Skeletal muscle satellite cell (primary cell): ENCODE results near the gene TSPEAR.

Experiments used
- H3K27me3 ChIP-seq: 2 replicates; pipeline ENCODE4 v1.7.0; 2013; ENCODE audit warnings: low read length; ENCODE audit not compliant: control insufficient read depth, insufficient read depth
- H3K36me3 ChIP-seq: 2 replicates; pipeline ENCODE4 v1.7.0; 2013; ENCODE audit warnings: mild to moderate bottlenecking, control low read depth, low read length; ENCODE audit not compliant: insufficient read depth
- H3K4me1 ChIP-seq: 2 replicates; pipeline ENCODE4 v1.7.0; 2013; ENCODE audit warnings: low read length; ENCODE audit not compliant: control insufficient read depth, insufficient read depth
- H3K4me2 ChIP-seq: 2 replicates; pipeline ENCODE4 v1.7.0; 2013; ENCODE audit warnings: mild to moderate bottlenecking, low read length
- H3K4me3 ChIP-seq: 2 replicates; pipeline ENCODE4 v1.7.0; 2013; ENCODE audit warnings: low read length
- H3K9ac ChIP-seq: 2 replicates; pipeline ENCODE4 v1.7.0; 2013; ENCODE audit warnings: mild to moderate bottlenecking, low read depth, low read length, moderate library complexity
- H3K9me3 ChIP-seq: replicated peaks from 2 replicates; pipeline ENCODE4 v1.7.0; 2013; ENCODE audit warnings: mild to moderate bottlenecking, control low read depth, low read length

TSPEAR gene

GRCh38 chr21:44495611-44496563 lies 215.5 kb downstream of the TSPEAR start:
- H3K36me3 ChIP-seq, result no peaks in the 10 kb centered on the region
- H3K4me1 ChIP-seq, result no peaks in the 10 kb centered on the region
- peaks cover 14% of the 10 kb centered on the region for H3K9me3 ChIP-seq
- no peak overlapping the region for H3K4me2 ChIP-seq
- no peak overlapping the region for H3K9ac ChIP-seq
- no peak overlapping the region for H3K4me3 ChIP-seq
- peaks cover 43% of the 10 kb centered on the region for H3K27me3 ChIP-seq

- H3K4me2 ChIP-seq, result no peak overlapping the region
- H3K27me3 ChIP-seq, result peaks cover 38% of the 10 kb centered on the region
- H3K36me3 ChIP-seq, result no peaks in the 10 kb centered on the region
- no peak overlapping the region for H3K4me3 ChIP-seq
- no peaks in the 10 kb centered on the region for H3K4me1 ChIP-seq
- peaks cover 14% of the 10 kb centered on the region for H3K9me3 ChIP-seq
- no peak overlapping the region for H3K9ac ChIP-seq
Observed at GRCh38 chr21:44494956-44495355, 216.4 kb downstream of the TSPEAR start.

- H3K4me3 ChIP-seq, result no peak overlapping the region
- H3K4me2 ChIP-seq, result no peak overlapping the region
- peaks cover 14% of the 10 kb centered on the region for H3K9me3 ChIP-seq
- H3K36me3 ChIP-seq, result no peaks in the 10 kb centered on the region
- H3K4me1 ChIP-seq, result no peaks in the 10 kb centered on the region
- peaks cover 40% of the 10 kb centered on the region for H3K27me3 ChIP-seq
- H3K9ac ChIP-seq, result no peak overlapping the region
Observed at GRCh38 chr21:44494418-44494817, 217.0 kb downstream of the TSPEAR start.

- Histone ChIP-seq H3K4me3 (no peak overlapping the region), H3K36me3 (no peaks in the 10 kb centered on the region), H3K9me3 (peaks cover 14% of the 10 kb centered on the region), H3K4me1 (no peaks in the 10 kb centered on the region), H3K4me2 (no peak overlapping the region), H3K27me3 (peaks cover 34% of the 10 kb centered on the region), H3K9ac (no peak overlapping the region)
Observed at GRCh38 chr21:44492567-44493385, 218.6 kb downstream of the TSPEAR start.

- Histone ChIP-seq H3K9ac (no peak overlapping the region), H3K4me2 (no peak overlapping the region)
Observed at GRCh38 chr21:44490816-44491215, 220.6 kb downstream of the TSPEAR start.

GRCh38 chr21:44490405-44490804 lies 221.0 kb downstream of the TSPEAR start:
- no peak overlapping the region for H3K9ac ChIP-seq
- H3K4me1 ChIP-seq, result no peaks in the 10 kb centered on the region
- H3K4me2 ChIP-seq, result no peak overlapping the region
- H3K27me3 ChIP-seq, result peaks cover 18% of the 10 kb centered on the region
- H3K4me3 ChIP-seq, result no peak overlapping the region
- no peaks in the 10 kb centered on the region for H3K36me3 ChIP-seq
- peaks cover 14% of the 10 kb centered on the region for H3K9me3 ChIP-seq

More at GRCh38 chr21:44490816-44491215, 220.6 kb downstream of the TSPEAR start:
- peaks cover 14% of the 10 kb centered on the region for H3K9me3 ChIP-seq
- H3K4me3 ChIP-seq, result no peak overlapping the region
- no peaks in the 10 kb centered on the region for H3K36me3 ChIP-seq
- H3K4me1 ChIP-seq, result no peaks in the 10 kb centered on the region
- peaks cover 18% of the 10 kb centered on the region for H3K27me3 ChIP-seq

- Histone ChIP-seq H3K27me3 (peaks cover 18% of the 10 kb centered on the region), H3K4me3 (no peak overlapping the region), H3K36me3 (no peaks in the 10 kb centered on the region), H3K9me3 (peaks cover 14% of the 10 kb centered on the region), H3K4me1 (no peaks in the 10 kb centered on the region), H3K9ac (no peak overlapping the region), H3K4me2 (no peak overlapping the region)
Observed at GRCh38 chr21:44489962-44490361, 221.4 kb downstream of the TSPEAR start.

GRCh38 chr21:44487831-44488230 lies 223.5 kb downstream of the TSPEAR start:
- Histone ChIP-seq H3K36me3 (no peaks in the 10 kb centered on the region), H3K9me3 (peaks cover 3% of the 10 kb centered on the region), H3K4me1 (no peaks in the 10 kb centered on the region), H3K27me3 (peaks cover 21% of the 10 kb centered on the region), H3K9ac (no peak overlapping the region), H3K4me3 (no peak overlapping the region), H3K4me2 (no peak overlapping the region)

GRCh38 chr21:44486302-44486701 lies 225.1 kb downstream of the TSPEAR start:
- H3K9ac ChIP-seq, result no peak overlapping the region
- H3K27me3 ChIP-seq, result peaks cover 31% of the 10 kb centered on the region
- no peaks in the 10 kb centered on the region for H3K4me1 ChIP-seq
- H3K4me3 ChIP-seq, result no peak overlapping the region
- no peaks in the 10 kb centered on the region for H3K9me3 ChIP-seq
- no peaks in the 10 kb centered on the region for H3K36me3 ChIP-seq
- H3K4me2 ChIP-seq, result no peak overlapping the region

- Histone ChIP-seq H3K36me3 (no peaks in the 10 kb centered on the region), H3K4me1 (no peaks in the 10 kb centered on the region), H3K27me3 (peaks cover 31% of the 10 kb centered on the region), H3K9me3 (no peaks in the 10 kb centered on the region), H3K4me2 (no peak overlapping the region), H3K9ac (no peak overlapping the region), H3K4me3 (no peak overlapping the region)
Observed at GRCh38 chr21:44485796-44486195, 225.6 kb downstream of the TSPEAR start.

GRCh38 chr21:44485254-44485793 lies 226.0 kb downstream of the TSPEAR start:
- H3K4me2 ChIP-seq, result no peak overlapping the region
- H3K9ac ChIP-seq, result no peak overlapping the region
- H3K27me3 ChIP-seq, result peaks cover 31% of the 10 kb centered on the region
- H3K4me1 ChIP-seq, result no peaks in the 10 kb centered on the region
- H3K36me3 ChIP-seq, result no peaks in the 10 kb centered on the region
- H3K4me3 ChIP-seq, result no peak overlapping the region
- no peaks in the 10 kb centered on the region for H3K9me3 ChIP-seq
